ENCODE measurements around the gene CDH2.

- no peak for TF ChIP-seq CTCF (optimal IDR thresholded peaks at IDR 0.05 in 1 of 3, IDR thresholded peaks at IDR 0.05 in 1 of 3, conservative IDR thresholded peaks at IDR 0.05 in 1 of 3; ENCODE audit: extremely low read depth in 1 of 3, insufficient read depth in 2 of 3, low read length in 3 of 3)
- no peak for TF ChIP-seq EZH2 (IDR thresholded peaks at IDR 0.05; ENCODE audit: low read length)
Observed at GRCh38 chr18:28198620-28199019, 21.7 kb upstream of the CDH2 start.

All from keratinocyte (primary cell).